ENCODE measurements around the gene RAB6B.

The RAB6B gene

GRCh38 chr3:133825969-133826727 lies 69.5 kb downstream of the RAB6B start:
- TF ChIP-seq CTCF (IDR thresholded peaks at IDR 0.05; ENCODE audit: low read depth, low read length) = no peak
- DNase-seq (ENCODE audit: extremely low read depth, low read depth) = no peak

GRCh38 chr3:133824961-133825485 lies 70.7 kb downstream of the RAB6B start:
- TF ChIP-seq CTCF (IDR thresholded peaks at IDR 0.05; ENCODE audit: low read depth, low read length) = no peak
- DNase-seq (ENCODE audit: extremely low read depth, low read depth) = no peak

GRCh38 chr3:133821767-133822638 lies 73.7 kb downstream of the RAB6B start:
- DNase-seq (ENCODE audit: extremely low read depth, low read depth) = peak; percentile 23
- peak; percentile 30 for TF ChIP-seq CTCF (IDR thresholded peaks at IDR 0.05; ENCODE audit: low read depth, low read length)

- no peak for DNase-seq (ENCODE audit: extremely low read depth, low read depth)
- no peak for TF ChIP-seq CTCF (IDR thresholded peaks at IDR 0.05; ENCODE audit: low read depth, low read length)
Observed at GRCh38 chr3:133820889-133821675, 74.6 kb downstream of the RAB6B start.

GRCh38 chr3:133820129-133820528 lies 75.6 kb downstream of the RAB6B start:
- no peak for TF ChIP-seq CTCF (IDR thresholded peaks at IDR 0.05; ENCODE audit: low read depth, low read length)
- DNase-seq (ENCODE audit: extremely low read depth, low read depth) = no peak

- DNase-seq (ENCODE audit: extremely low read depth, low read depth) = no peak
- no peak for TF ChIP-seq CTCF (IDR thresholded peaks at IDR 0.05; ENCODE audit: low read depth, low read length)
Observed at GRCh38 chr3:133815386-133815785, 80.3 kb downstream of the RAB6B start.
